WTC11 (cell line): ENCODE results near the gene CD86. TPM values are rescaled to one million over a fixed set of nuclear protein-coding genes. Genes with fewer than 3 reads are reported as not detected.

Source experiments
- ATAC-seq: fragments of 200-7000 bp; cut with Tn5 transposase; 2 replicates; pipeline ENCODE4 v1.10.0; 2021; ENCODE audit warnings: mild to moderate bottlenecking, moderate library complexity
- CTCF ChIA-PET: fragments of 300-600 bp; sonication (Branson Sonifier 250); formaldehyde crosslinking; loops from one replicate; lab custom pipeline; 2021; ENCODE audit warnings: antibody characterized with exemption; lab: Charles Lee
- POLR2A ChIA-PET: fragments of 350-600 bp; sonication (Branson Sonifier 250); formaldehyde crosslinking; loops from one replicate; lab custom pipeline; 2021; ENCODE audit warnings: antibody characterized with exemption; lab: Charles Lee
- DNase-seq: peaks from one replicate; pipeline ENCODE4 v3.0.0; 2021; ENCODE audit warnings: low spot score
- H3K27ac Mint-ChIP-seq: 2 replicates; pipeline ENCODE4 v1.8.0; 2021; ENCODE audit warnings: mixed read lengths
- H3K27me3 Mint-ChIP-seq: 2 replicates; pipeline ENCODE4 v1.8.0; 2021; ENCODE audit warnings: low read depth, mild to moderate bottlenecking, moderate library complexity, mixed read lengths
- H3K36me3 Mint-ChIP-seq: 2 replicates; pipeline ENCODE4 v1.8.0; 2021; ENCODE audit warnings: mixed read lengths
- H3K4me1 Mint-ChIP-seq: 2 replicates; pipeline ENCODE4 v1.8.0; 2022; ENCODE audit warnings: mixed read lengths
- H3K4me3 Mint-ChIP-seq: 2 replicates; pipeline ENCODE4 v1.8.0; 2021; ENCODE audit warnings: mild to moderate bottlenecking, moderate library complexity, mixed read lengths
- H3K9me3 Mint-ChIP-seq: 2 replicates; pipeline ENCODE4 v1.8.0; 2021; ENCODE audit warnings: mixed read lengths
- CREB1 ChIP-seq: sonication (generic); formaldehyde crosslinking; IDR thresholded peaks from 2 replicates; pipeline ENCODE4 v1.8.0; 2023; ENCODE audit warnings: mild to moderate bottlenecking, missing genetic modification reagents
- FOXK1 ChIP-seq: sonication (generic); formaldehyde crosslinking; IDR thresholded peaks from 2 replicates; pipeline ENCODE4 v1.8.0; 2022; ENCODE audit warnings: mild to moderate bottlenecking, moderate library complexity, missing genetic modification reagents
- GTF2I ChIP-seq: fragments of 250-450 bp; sonication (Bioruptor Pico); conservative IDR thresholded peaks from 2 replicates; pipeline ENCODE4 v1.4.0; 2021; ENCODE audit warnings: mild to moderate bottlenecking
- IRF2 ChIP-seq: sonication (generic); formaldehyde crosslinking; IDR thresholded peaks from 2 replicates; pipeline ENCODE4 v1.8.0; 2022; ENCODE audit warnings: low read depth, missing genetic modification reagents, borderline replicate concordance
- SMAD4 ChIP-seq: sonication (generic); formaldehyde crosslinking; IDR thresholded peaks from 2 replicates; pipeline ENCODE4 v1.8.0; 2022; ENCODE audit warnings: mild to moderate bottlenecking, missing genetic modification reagents
- total RNA-seq: library from RNA; stranded (reverse); gene quantifications from 3 replicates; pipeline ENCODE4 v1.2.3, GENCODE V29; 2021
- TF ChIP-seq, protein P1 (sequence below): sonication (generic); formaldehyde crosslinking; IDR thresholded peaks from 2 replicates; pipeline ENCODE4 v1.8.1; 2022; ENCODE audit warnings: mild to moderate bottlenecking, missing genetic modification reagents, moderate library complexity, borderline replicate concordance
- TF ChIP-seq, protein P2 (sequence below): fragments of 250-450 bp; sonication (Bioruptor Pico); IDR thresholded peaks from 2 replicates; pipeline ENCODE4 v1.9.0; 2021; ENCODE audit warnings: mild to moderate bottlenecking, borderline replicate concordance
- TF ChIP-seq, protein P3 (sequence below): sonication (generic); formaldehyde crosslinking; conservative IDR thresholded peaks from 2 replicates; pipeline ENCODE4 v1.8.1; 2022; ENCODE audit warnings: mild to moderate bottlenecking, missing genetic modification reagents
- TF ChIP-seq, protein P4 (sequence below): sonication (generic); formaldehyde crosslinking; IDR thresholded peaks from 2 replicates; pipeline ENCODE4 v1.8.0; 2022; ENCODE audit warnings: missing genetic modification reagents
- TF ChIP-seq, protein P5 (sequence below): sonication (generic); formaldehyde crosslinking; IDR thresholded peaks from 2 replicates; pipeline ENCODE4 v1.8.1; 2022; ENCODE audit warnings: low read depth, mild to moderate bottlenecking, moderate library complexity, missing genetic modification reagents, borderline replicate concordance
- TF ChIP-seq, protein P6 (sequence below): sonication (generic); formaldehyde crosslinking; IDR thresholded peaks from 2 replicates; pipeline ENCODE4 v1.8.0; 2023; ENCODE audit warnings: missing genetic modification reagents, mild to moderate bottlenecking, borderline replicate concordance
- TF ChIP-seq, protein P7 (sequence below): sonication (generic); formaldehyde crosslinking; IDR thresholded peaks from 2 replicates; pipeline ENCODE4 v1.8.0; 2022; ENCODE audit warnings: mild to moderate bottlenecking, missing genetic modification reagents
- TF ChIP-seq, protein P8 (sequence below): sonication (generic); formaldehyde crosslinking; IDR thresholded peaks from 2 replicates; pipeline ENCODE4 v1.8.0; 2022; ENCODE audit warnings: mild to moderate bottlenecking, missing genetic modification reagents

CD86 gene
- total RNA-seq, 1 experiment from 2014 or later = 0.61 TPM

DNA sequence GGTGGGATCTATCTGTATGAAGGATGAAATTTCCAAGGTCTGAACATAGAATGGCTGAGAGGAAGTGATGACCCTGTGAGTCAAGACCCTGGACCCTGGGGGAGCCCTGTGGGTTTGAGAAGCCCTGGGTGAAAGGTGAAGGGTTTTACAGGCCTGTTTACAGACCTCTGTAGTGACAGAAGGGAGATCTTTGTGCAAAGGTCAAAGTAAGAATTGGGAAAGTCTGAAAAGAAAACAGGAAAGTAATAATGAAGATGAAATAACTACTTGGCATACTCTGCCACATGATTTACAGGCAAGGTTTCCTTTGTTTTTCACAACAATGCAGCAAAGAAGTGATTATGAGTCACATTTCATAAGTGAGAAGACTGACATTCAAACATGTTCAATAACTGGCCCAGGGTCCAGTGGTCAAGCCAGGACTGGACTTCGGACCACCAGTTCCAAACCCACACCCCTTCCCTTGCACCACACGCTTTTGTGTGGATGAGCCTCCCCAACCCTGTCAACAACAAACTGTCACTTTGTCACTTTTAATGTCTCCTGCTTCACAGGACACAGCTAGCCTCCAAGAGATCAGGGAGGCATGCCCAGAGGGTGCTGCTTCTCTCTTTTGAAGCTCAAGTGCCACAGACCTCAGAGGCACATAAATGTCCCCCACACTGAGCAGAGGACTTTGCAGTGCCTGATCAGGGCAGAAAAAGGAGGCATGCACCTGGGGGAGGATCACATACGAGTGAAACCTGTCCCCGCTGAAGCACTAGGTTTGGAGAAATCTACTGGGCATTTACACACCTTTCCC lies 21.5 kb downstream of the CD86 start:
- CTCF ChIA-PET = no interaction called here

More for the DNA sequence above, 21.5 kb downstream of the CD86 start:
- DNase-seq (no peak), ATAC-seq (no peak)
- no peak overlapping the region for H3K4me3 Mint-ChIP-seq
- H3K27ac Mint-ChIP-seq = no peak overlapping the region
- peaks cover 8% of the 10 kb centered on the region; the same call in 1 of the 2 replicates for H3K9me3 Mint-ChIP-seq
- H3K27me3 Mint-ChIP-seq = no peaks in the 10 kb centered on the region
- TF ChIP-seq SMAD4 (no peak), FOXK1 (CRISPR knock-in tag) (no peak), CREB1 (no peak), GTF2I (no peak), IRF2 (CRISPR knock-in tag) (no peak)
- TF ChIP-seq, protein P1, sequence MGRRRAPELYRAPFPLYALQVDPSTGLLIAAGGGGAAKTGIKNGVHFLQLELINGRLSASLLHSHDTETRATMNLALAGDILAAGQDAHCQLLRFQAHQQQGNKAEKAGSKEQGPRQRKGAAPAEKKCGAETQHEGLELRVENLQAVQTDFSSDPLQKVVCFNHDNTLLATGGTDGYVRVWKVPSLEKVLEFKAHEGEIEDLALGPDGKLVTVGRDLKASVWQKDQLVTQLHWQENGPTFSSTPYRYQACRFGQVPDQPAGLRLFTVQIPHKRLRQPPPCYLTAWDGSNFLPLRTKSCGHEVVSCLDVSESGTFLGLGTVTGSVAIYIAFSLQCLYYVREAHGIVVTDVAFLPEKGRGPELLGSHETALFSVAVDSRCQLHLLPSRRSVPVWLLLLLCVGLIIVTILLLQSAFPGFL (CRISPR knock-in tag) = no peak
- TF ChIP-seq, protein P2, sequence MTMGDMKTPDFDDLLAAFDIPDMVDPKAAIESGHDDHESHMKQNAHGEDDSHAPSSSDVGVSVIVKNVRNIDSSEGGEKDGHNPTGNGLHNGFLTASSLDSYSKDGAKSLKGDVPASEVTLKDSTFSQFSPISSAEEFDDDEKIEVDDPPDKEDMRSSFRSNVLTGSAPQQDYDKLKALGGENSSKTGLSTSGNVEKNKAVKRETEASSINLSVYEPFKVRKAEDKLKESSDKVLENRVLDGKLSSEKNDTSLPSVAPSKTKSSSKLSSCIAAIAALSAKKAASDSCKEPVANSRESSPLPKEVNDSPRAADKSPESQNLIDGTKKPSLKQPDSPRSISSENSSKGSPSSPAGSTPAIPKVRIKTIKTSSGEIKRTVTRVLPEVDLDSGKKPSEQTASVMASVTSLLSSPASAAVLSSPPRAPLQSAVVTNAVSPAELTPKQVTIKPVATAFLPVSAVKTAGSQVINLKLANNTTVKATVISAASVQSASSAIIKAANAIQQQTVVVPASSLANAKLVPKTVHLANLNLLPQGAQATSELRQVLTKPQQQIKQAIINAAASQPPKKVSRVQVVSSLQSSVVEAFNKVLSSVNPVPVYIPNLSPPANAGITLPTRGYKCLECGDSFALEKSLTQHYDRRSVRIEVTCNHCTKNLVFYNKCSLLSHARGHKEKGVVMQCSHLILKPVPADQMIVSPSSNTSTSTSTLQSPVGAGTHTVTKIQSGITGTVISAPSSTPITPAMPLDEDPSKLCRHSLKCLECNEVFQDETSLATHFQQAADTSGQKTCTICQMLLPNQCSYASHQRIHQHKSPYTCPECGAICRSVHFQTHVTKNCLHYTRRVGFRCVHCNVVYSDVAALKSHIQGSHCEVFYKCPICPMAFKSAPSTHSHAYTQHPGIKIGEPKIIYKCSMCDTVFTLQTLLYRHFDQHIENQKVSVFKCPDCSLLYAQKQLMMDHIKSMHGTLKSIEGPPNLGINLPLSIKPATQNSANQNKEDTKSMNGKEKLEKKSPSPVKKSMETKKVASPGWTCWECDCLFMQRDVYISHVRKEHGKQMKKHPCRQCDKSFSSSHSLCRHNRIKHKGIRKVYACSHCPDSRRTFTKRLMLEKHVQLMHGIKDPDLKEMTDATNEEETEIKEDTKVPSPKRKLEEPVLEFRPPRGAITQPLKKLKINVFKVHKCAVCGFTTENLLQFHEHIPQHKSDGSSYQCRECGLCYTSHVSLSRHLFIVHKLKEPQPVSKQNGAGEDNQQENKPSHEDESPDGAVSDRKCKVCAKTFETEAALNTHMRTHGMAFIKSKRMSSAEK (CRISPR knock-in tag) = no peak
- TF ChIP-seq, protein P3, sequence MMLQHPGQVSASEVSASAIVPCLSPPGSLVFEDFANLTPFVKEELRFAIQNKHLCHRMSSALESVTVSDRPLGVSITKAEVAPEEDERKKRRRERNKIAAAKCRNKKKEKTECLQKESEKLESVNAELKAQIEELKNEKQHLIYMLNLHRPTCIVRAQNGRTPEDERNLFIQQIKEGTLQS (CRISPR knock-in tag) = no peak
- TF ChIP-seq, protein P4, sequence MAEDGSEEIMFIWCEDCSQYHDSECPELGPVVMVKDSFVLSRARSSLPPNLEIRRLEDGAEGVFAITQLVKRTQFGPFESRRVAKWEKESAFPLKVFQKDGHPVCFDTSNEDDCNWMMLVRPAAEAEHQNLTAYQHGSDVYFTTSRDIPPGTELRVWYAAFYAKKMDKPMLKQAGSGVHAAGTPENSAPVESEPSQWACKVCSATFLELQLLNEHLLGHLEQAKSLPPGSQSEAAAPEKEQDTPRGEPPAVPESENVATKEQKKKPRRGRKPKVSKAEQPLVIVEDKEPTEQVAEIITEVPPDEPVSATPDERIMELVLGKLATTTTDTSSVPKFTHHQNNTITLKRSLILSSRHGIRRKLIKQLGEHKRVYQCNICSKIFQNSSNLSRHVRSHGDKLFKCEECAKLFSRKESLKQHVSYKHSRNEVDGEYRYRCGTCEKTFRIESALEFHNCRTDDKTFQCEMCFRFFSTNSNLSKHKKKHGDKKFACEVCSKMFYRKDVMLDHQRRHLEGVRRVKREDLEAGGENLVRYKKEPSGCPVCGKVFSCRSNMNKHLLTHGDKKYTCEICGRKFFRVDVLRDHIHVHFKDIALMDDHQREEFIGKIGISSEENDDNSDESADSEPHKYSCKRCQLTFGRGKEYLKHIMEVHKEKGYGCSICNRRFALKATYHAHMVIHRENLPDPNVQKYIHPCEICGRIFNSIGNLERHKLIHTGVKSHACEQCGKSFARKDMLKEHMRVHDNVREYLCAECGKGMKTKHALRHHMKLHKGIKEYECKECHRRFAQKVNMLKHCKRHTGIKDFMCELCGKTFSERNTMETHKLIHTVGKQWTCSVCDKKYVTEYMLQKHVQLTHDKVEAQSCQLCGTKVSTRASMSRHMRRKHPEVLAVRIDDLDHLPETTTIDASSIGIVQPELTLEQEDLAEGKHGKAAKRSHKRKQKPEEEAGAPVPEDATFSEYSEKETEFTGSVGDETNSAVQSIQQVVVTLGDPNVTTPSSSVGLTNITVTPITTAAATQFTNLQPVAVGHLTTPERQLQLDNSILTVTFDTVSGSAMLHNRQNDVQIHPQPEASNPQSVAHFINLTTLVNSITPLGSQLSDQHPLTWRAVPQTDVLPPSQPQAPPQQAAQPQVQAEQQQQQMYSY (CRISPR knock-in tag) = no peak
- TF ChIP-seq, protein P5, sequence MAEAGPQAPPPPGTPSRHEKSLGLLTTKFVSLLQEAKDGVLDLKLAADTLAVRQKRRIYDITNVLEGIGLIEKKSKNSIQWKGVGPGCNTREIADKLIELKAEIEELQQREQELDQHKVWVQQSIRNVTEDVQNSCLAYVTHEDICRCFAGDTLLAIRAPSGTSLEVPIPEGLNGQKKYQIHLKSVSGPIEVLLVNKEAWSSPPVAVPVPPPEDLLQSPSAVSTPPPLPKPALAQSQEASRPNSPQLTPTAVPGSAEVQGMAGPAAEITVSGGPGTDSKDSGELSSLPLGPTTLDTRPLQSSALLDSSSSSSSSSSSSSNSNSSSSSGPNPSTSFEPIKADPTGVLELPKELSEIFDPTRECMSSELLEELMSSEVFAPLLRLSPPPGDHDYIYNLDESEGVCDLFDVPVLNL (CRISPR knock-in tag) = no peak
- TF ChIP-seq, protein P6, sequence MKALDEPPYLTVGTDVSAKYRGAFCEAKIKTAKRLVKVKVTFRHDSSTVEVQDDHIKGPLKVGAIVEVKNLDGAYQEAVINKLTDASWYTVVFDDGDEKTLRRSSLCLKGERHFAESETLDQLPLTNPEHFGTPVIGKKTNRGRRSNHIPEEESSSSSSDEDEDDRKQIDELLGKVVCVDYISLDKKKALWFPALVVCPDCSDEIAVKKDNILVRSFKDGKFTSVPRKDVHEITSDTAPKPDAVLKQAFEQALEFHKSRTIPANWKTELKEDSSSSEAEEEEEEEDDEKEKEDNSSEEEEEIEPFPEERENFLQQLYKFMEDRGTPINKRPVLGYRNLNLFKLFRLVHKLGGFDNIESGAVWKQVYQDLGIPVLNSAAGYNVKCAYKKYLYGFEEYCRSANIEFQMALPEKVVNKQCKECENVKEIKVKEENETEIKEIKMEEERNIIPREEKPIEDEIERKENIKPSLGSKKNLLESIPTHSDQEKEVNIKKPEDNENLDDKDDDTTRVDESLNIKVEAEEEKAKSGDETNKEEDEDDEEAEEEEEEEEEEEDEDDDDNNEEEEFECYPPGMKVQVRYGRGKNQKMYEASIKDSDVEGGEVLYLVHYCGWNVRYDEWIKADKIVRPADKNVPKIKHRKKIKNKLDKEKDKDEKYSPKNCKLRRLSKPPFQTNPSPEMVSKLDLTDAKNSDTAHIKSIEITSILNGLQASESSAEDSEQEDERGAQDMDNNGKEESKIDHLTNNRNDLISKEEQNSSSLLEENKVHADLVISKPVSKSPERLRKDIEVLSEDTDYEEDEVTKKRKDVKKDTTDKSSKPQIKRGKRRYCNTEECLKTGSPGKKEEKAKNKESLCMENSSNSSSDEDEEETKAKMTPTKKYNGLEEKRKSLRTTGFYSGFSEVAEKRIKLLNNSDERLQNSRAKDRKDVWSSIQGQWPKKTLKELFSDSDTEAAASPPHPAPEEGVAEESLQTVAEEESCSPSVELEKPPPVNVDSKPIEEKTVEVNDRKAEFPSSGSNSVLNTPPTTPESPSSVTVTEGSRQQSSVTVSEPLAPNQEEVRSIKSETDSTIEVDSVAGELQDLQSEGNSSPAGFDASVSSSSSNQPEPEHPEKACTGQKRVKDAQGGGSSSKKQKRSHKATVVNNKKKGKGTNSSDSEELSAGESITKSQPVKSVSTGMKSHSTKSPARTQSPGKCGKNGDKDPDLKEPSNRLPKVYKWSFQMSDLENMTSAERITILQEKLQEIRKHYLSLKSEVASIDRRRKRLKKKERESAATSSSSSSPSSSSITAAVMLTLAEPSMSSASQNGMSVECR (CRISPR knock-in tag) = no peak
- TF ChIP-seq, protein P7, sequence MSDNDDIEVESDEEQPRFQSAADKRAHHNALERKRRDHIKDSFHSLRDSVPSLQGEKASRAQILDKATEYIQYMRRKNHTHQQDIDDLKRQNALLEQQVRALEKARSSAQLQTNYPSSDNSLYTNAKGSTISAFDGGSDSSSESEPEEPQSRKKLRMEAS (CRISPR knock-in tag) = no peak
- TF ChIP-seq, protein P8, sequence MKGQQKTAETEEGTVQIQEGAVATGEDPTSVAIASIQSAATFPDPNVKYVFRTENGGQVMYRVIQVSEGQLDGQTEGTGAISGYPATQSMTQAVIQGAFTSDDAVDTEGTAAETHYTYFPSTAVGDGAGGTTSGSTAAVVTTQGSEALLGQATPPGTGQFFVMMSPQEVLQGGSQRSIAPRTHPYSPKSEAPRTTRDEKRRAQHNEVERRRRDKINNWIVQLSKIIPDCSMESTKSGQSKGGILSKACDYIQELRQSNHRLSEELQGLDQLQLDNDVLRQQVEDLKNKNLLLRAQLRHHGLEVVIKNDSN = no peak
- no peaks in the 10 kb centered on the region for H3K36me3 Mint-ChIP-seq
- H3K4me1 Mint-ChIP-seq = no peaks in the 10 kb centered on the region
- POLR2A ChIA-PET = no interaction called here
